ENCODE measurements around the gene TMEM53. TPM values are rescaled to one million over a fixed set of nuclear protein-coding genes. Genes with fewer than 3 reads are reported as not detected.

The TMEM53 gene
- total RNA-seq, 1 experiment from 2014 or later = 8.2 TPM

- TF ChIP-seq MXD4 (CRISPR knock-in tag; IDR thresholded peaks at IDR 0.05; ENCODE audit: borderline replicate concordance) (no peak), ZNF281 (CRISPR knock-in tag; IDR thresholded peaks at IDR 0.05) (no peak), ELF4 (CRISPR knock-in tag; IDR thresholded peaks at IDR 0.05; ENCODE audit: low read depth) (no peak), KAT7 (CRISPR knock-in tag; IDR thresholded peaks at IDR 0.05; ENCODE audit: borderline replicate concordance) (no peak), ATF2 (CRISPR knock-in tag; IDR thresholded peaks at IDR 0.05; ENCODE audit: borderline replicate concordance, low read depth) (no peak), RELA (CRISPR knock-in tag; IDR thresholded peaks at IDR 0.05; ENCODE audit: borderline replicate concordance) (no peak), EMX1 (CRISPR knock-in tag; IDR thresholded peaks at IDR 0.05) (no peak), ZNF532 (CRISPR knock-in tag; IDR thresholded peaks at IDR 0.05; ENCODE audit: borderline replicate concordance) (no peak), ZNF416 (CRISPR knock-in tag; IDR thresholded peaks at IDR 0.05) (no peak)
These were observed 62.9 kb downstream of the TMEM53 start (continued) for GRCh38 chr1:44611419-44611818.

DNA sequence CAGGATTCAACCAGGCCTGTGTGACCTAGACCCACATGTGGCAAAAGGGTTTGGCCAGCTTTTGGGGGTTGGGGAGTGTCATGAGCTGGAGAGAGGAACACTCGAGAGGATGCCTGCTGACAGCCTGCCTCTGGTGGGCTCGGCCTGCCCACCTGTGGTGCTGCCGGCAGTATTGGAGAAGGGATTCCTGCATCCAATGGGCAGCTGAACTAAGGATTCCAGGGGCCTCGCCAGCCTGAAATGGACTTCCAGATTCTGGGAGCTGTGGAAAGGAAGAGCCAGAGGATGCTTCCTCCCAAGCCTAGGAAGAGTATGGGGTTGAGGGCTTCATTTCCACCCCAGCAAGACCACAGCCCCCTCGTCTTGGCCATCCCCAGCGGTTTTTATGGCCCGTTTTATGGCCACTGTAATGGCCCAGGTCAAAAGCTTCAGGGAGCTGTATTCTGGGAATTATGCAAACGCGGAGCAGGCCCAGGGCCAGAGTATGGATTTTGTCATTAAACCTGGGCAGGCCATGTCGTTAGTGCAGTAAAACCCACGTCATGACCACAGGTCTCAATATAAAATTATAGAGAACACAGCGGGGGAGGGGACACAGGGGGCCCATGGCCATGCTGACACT lies 63.6 kb downstream of the TMEM53 start:
- ATAC-seq = peak; percentile 7
- TF ChIP-seq GTF2I (CRISPR knock-in tag; conservative IDR thresholded peaks at IDR 0.05) = no peak
- TF ChIP-seq IRF1 (CRISPR knock-in tag; IDR thresholded peaks at IDR 0.05) = no peak
- TF ChIP-seq ZNF425 (CRISPR knock-in tag; conservative IDR thresholded peaks at IDR 0.05) = no peak
- TF ChIP-seq SMAD3 (CRISPR knock-in tag; IDR thresholded peaks at IDR 0.05; ENCODE audit: borderline replicate concordance) = no peak
- no peak for TF ChIP-seq NFYB (CRISPR knock-in tag; conservative IDR thresholded peaks at IDR 0.05; ENCODE audit: low read depth)
- Mint-ChIP-seq H3K9me3 (no peaks in the 10 kb centered on the region), H3K27me3 (ENCODE audit: low read depth) (no peaks in the 10 kb centered on the region), H3K27ac (no peak overlapping the region), H3K4me3 (no peak overlapping the region), H3K4me1 (peaks cover 11% of the 10 kb centered on the region), H3K36me3 (no peaks in the 10 kb centered on the region)
- ChIA-PET CTCF (interaction anchor here (0.5 to 5.0 kb wide), 18 partner anchors 7 to 393 kb away, joined by 3 to 112 read pairs (median 7); partner anchors contain the start of genes ARMH1 and TMEM53), POLR2A (no interaction called here)
- DNase-seq (ENCODE audit: low spot score) = no peak
